HepG2 (cell line): Measurements from ENCODE around the gene MIA. TPM values are rescaled to one million over a fixed set of nuclear protein-coding genes. Genes with fewer than 3 reads are reported as not detected.
A peak's percentile ranks its signal among the peaks of the same experiment; 100 is the strongest.

Source experiments
- ATAC-seq: fragments of 200-7000 bp; cut with Tn5 transposase; 3 replicates; pipeline ENCODE4 v1.9.1; 2020; ENCODE audit warnings: mild to moderate bottlenecking, moderate library complexity
- BruUV-seq: library from RNA; stranded (reverse); fragments of 400-500 nt; replicated peaks from 2 replicates; lab custom pipeline; 2021; lab: Mats Ljungman, UMichigan
- CTCF ChIA-PET: fragments of 300-600 bp; formaldehyde crosslinking; extraction: SDS; loops from one replicate; lab custom pipeline; 2021; ENCODE audit warnings: low total read pairs, inconsistent platforms, low intra/inter-chr PET ratio; lab: Yijun Ruan, JAX
- POLR2A ChIA-PET: fragments of 350-600 bp; sonication (Branson Sonifier 250); formaldehyde crosslinking; loops from one replicate; lab custom pipeline; 2020; ENCODE audit warnings: antibody characterized with exemption, inconsistent platforms; lab: Yijun Ruan, JAX
- DNase-seq: peaks from one replicate; pipeline ENCODE4 v3.0.0-alpha.2; 2015; ENCODE audit warnings: low spot score
- FAIRE-seq: peaks from 3 replicates; lab custom pipeline; 2011; peaks lifted over from hg19 to GRCh38; lab: Jason Lieb, UNC
- H2AFZ ChIP-seq: one replicate; pipeline ENCODE4 v1.6.1; 2011; ENCODE audit warnings: low read length, inconsistent platforms
- H3K27ac ChIP-seq: fragments of 300-600 bp; 3 replicates; pipeline ENCODE4 v1.8.0; 2011; ENCODE audit warnings: mixed run types, mild to moderate bottlenecking, mixed read lengths, low read length, inconsistent platforms; ENCODE audit not compliant: insufficient read depth; ENCODE audit errors: extremely low read length
- H3K27me3 ChIP-seq, 2 experiments: fragments of 200-600 bp in 1 of 2; 2 replicates in 1 of 2; 3 replicates in 1 of 2; pipeline versions ENCODE4 v1.6.0 to v1.8.0; 2011; ENCODE audit warnings: low read length in 2 of 2, mild to moderate bottlenecking in 2 of 2, moderate library complexity in 2 of 2, inconsistent platforms in 1 of 2; ENCODE audit not compliant: insufficient read depth in 2 of 2, control insufficient read depth in 1 of 2
- H3K36me3 ChIP-seq, 2 experiments: fragments of 200-600 bp in 1 of 2; replicated peaks in 1 of 2; 2 replicates in 1 of 2; 3 replicates in 1 of 2; pipeline versions ENCODE4 v1.5.1 to v1.8.0; 2011; ENCODE audit warnings: low read length in 2 of 2, inconsistent platforms in 1 of 2; ENCODE audit not compliant: insufficient read depth in 2 of 2, control insufficient read depth in 1 of 2
- H3K4me1 ChIP-seq: 2 replicates; pipeline ENCODE4 v1.5.1; 2012; ENCODE audit warnings: low read length, inconsistent platforms; ENCODE audit not compliant: insufficient read depth
- H3K4me2 ChIP-seq: 2 replicates; pipeline ENCODE4 v1.6.0; 2011; ENCODE audit warnings: low read depth, low read length, inconsistent platforms
- H3K4me3 ChIP-seq, 3 experiments: fragments of 200-600 bp in 1 of 3; sonication (generic), shearing (Covaris generic) in 1 of 3; replicated peaks in 1 of 3; 2 replicates each; pipeline ENCODE4 v1.5.1; 2011 to 2016; ENCODE audit warnings: low read length in 3 of 3, inconsistent platforms in 2 of 3, low read depth in 2 of 3, mild to moderate bottlenecking in 2 of 3, control low read depth in 1 of 3, mixed read lengths in 1 of 3; ENCODE audit not compliant: insufficient read depth in 1 of 3
- H3K79me2 ChIP-seq: one replicate; pipeline ENCODE4 v1.6.1; 2011; ENCODE audit warnings: low read length, inconsistent platforms; ENCODE audit not compliant: insufficient read depth
- H3K9ac ChIP-seq: 2 replicates; pipeline ENCODE4 v1.6.0; 2011; ENCODE audit warnings: mild to moderate bottlenecking, low read depth, low read length, inconsistent platforms; ENCODE audit not compliant: insufficient read depth
- H3K9me3 ChIP-seq: 2 replicates; pipeline ENCODE4 v1.5.1; 2012; ENCODE audit warnings: mild to moderate bottlenecking, low read length
- H4K20me1 ChIP-seq: 2 replicates; pipeline ENCODE4 v1.6.0; 2011; ENCODE audit warnings: inconsistent platforms, mild to moderate bottlenecking, low read length, moderate library complexity; ENCODE audit not compliant: insufficient read depth
- ESRRA ChIP-seq: sonication (generic); formaldehyde crosslinking; IDR thresholded peaks from 2 replicates; pipeline ENCODE4 v1.5.1; 2020; ENCODE audit warnings: mild to moderate bottlenecking, low read depth, missing genetic modification reagents
- HNRNPLL ChIP-seq: fragments of 200-400 bp; formaldehyde crosslinking; IDR thresholded peaks from 2 replicates; pipeline ENCODE4 v1.6.1; 2017; ENCODE audit warnings: mild to moderate bottlenecking, low read depth, low read length; ENCODE audit not compliant: poor library complexity, severe bottlenecking
- KDM2A ChIP-seq: sonication (generic); formaldehyde crosslinking; IDR thresholded peaks from 2 replicates; pipeline ENCODE4 v1.4.0; 2020; ENCODE audit warnings: low read depth, missing genetic modification reagents, borderline replicate concordance
- PBX2 ChIP-seq: IDR thresholded peaks from 2 replicates; pipeline ENCODE4 v1.6.1; 2016; ENCODE audit warnings: control low read depth
- RBAK ChIP-seq: sonication (generic); formaldehyde crosslinking; IDR thresholded peaks from 2 replicates; pipeline ENCODE4 v1.5.1; 2020; ENCODE audit warnings: mild to moderate bottlenecking, missing genetic modification reagents
- SIN3A ChIP-seq: IDR thresholded peaks from 2 replicates; pipeline ENCODE4 v1.6.1; 2011; ENCODE audit warnings: low read depth, mild to moderate bottlenecking, control low read depth, low read length, borderline replicate concordance
- SIX4 ChIP-seq: sonication (generic); formaldehyde crosslinking; IDR thresholded peaks from 2 replicates; pipeline ENCODE4 v1.4.0; 2020; ENCODE audit warnings: missing genetic modification reagents
- USF2 ChIP-seq, 2 experiments: sonication (generic) in 1 of 2; formaldehyde crosslinking in 1 of 2; IDR thresholded peaks; 2 replicates each; pipeline versions ENCODE4 v1.5.1 to v1.6.1; 2011 to 2020; ENCODE audit warnings: borderline replicate concordance in 1 of 2, low read depth in 1 of 2, low read length in 1 of 2, mild to moderate bottlenecking in 1 of 2, missing genetic modification reagents in 1 of 2, moderate library complexity in 1 of 2
- ZFP90 ChIP-seq: sonication (generic); formaldehyde crosslinking; IDR thresholded peaks from 2 replicates; pipeline ENCODE4 v1.8.0; 2022; ENCODE audit warnings: missing genetic modification reagents, mild to moderate bottlenecking, inconsistent platforms, borderline replicate concordance
- ZMYM2 ChIP-seq: sonication (generic); formaldehyde crosslinking; IDR thresholded peaks from 2 replicates; pipeline ENCODE4 v1.8.0; 2022; ENCODE audit warnings: mild to moderate bottlenecking, missing genetic modification reagents
- ZNF207 ChIP-seq: fragments of 450-650 bp; IDR thresholded peaks from 2 replicates; pipeline ENCODE4 v1.6.1; 2016; ENCODE audit warnings: antibody characterized with exemption, borderline replicate concordance
- ZNF230 ChIP-seq: sonication (generic); formaldehyde crosslinking; IDR thresholded peaks from 2 replicates; pipeline ENCODE4 v1.4.0; 2020; ENCODE audit warnings: mild to moderate bottlenecking, missing genetic modification reagents
- ZNF276 ChIP-seq: sonication (generic); formaldehyde crosslinking; IDR thresholded peaks from 2 replicates; pipeline ENCODE4 v1.4.0; 2020; ENCODE audit warnings: mild to moderate bottlenecking, low read depth, missing genetic modification reagents
- WGBS: methylation state at CpG from one replicate; pipeline ENCODE4 v1.1.6; 2017; ENCODE audit warnings: low lambda C conversion rate; 5-methylcytosine and 5-hydroxymethylcytosine counted together
- in situ Hi-C: cut with HindIII; loops from 2 replicates; pipeline ENCODE4 v1.10.0; 2017; ENCODE audit warnings: low pct_unique_long_range_greater_than_20kb; ENCODE audit not compliant: extremely low pct_ligation_motif_present
- intact Hi-C: fragments of 100-400 bp; cut with micrococcal nuclease; formaldehyde crosslinking; loops from one replicate; pipeline ENCODE4 v1.10.0; 2022; ENCODE audit not compliant: unreplicated experiment
- polyA plus RNA-seq, 8 experiments: library from polyadenylated mRNA; depleted of rRNA in 3 of 8; stranded (reverse) in 7 of 8; unstranded in 1 of 8; fragments of >200 nt; fragmentation: Illumina TruSeq in 4 of 8; extraction: Trizol in 4 of 8; gene quantifications; 2 replicates each; pipeline versions ENCODE4 v1.2.1 to v1.2.3, GENCODE V29; 2011 to 2016; ENCODE audit warnings: low read depth in 4 of 8, missing spikeins in 1 of 8, mixed read lengths in 1 of 8; ENCODE audit not compliant: insufficient read depth in 1 of 8
- total RNA-seq, 5 experiments: library from RNA; depleted of rRNA; stranded (reverse); fragments of >200 nt; fragmentation: Illumina TruSeq; extraction: Trizol; gene quantifications; 2 replicates each; pipeline ENCODE4 v1.2.3, GENCODE V29; 2016; ENCODE audit warnings: low read depth in 1 of 5

Gene MIA
- total and polyA plus RNA-seq, 2 of the 13 experiments (the other 11 are each of a cell fraction or from before 2014, with no cell fraction given): 0.61 TPM; not detected in 1

- POLR2A ChIA-PET: interaction anchor here (0.9 to 3.1 kb wide), 7 partner anchors 8 to 236 kb away, joined by 3 to 21 read pairs (median 7); partner anchors contain the start of genes ACTMAP, EGLN2, RAB4B and SNRPA
- WGBS: 69% methylated on average over 26 of the region's 26 CpGs
- TF ChIP-seq RBAK: no peak
- TF ChIP-seq USF2 (IDR thresholded peaks at IDR 0.05; ENCODE audit: low read depth, low read length): no peak
- no peak for TF ChIP-seq USF2 (CRISPR knock-in tag; IDR thresholded peaks at IDR 0.05; ENCODE audit: borderline replicate concordance)
- no peak for TF ChIP-seq ESRRA (CRISPR knock-in tag)
- no peak for TF ChIP-seq SIX4
- TF ChIP-seq ZFP90: no peak
- peak; percentile 33; the same call in 1 of the 2 replicates for TF ChIP-seq SIN3A
- TF ChIP-seq PBX2 (CRISPR knock-in tag): 0 out of 2 replicates have a peak, but pooled peaks have one; percentile 48
- no peak for TF ChIP-seq ZMYM2 (CRISPR knock-in tag)
- no peak for TF ChIP-seq ZNF207
- TF ChIP-seq KDM2A (CRISPR knock-in tag): peak; percentile 61
- no peak for TF ChIP-seq ZNF276 (CRISPR knock-in tag)
- peak; percentile 28 for TF ChIP-seq HNRNPLL
- no peak for TF ChIP-seq ZNF230 (CRISPR knock-in tag)
Observed at GRCh38 chr19:40806423-40807146, 31.3 kb downstream of the MIA start.

More at GRCh38 chr19:40806423-40807146, 31.3 kb downstream of the MIA start:
- ATAC-seq: peak; percentile 81
- Histone ChIP-seq H3K4me3 (no peak overlapping the region), H3K36me3 (peaks cover 15 to 29% of the 10 kb centered on the region in 2 experiments; a peak in 4 of 5 replicates), H4K20me1 (peaks cover 11% of the 10 kb centered on the region; the same call in 1 of the 2 replicates), H2AFZ (no peak overlapping the region), H3K27ac (no peak overlapping the region), H3K27me3 (no peaks in the 10 kb centered on the region; a peak in 1 of 5 replicates), H3K9ac (no peak overlapping the region), H3K79me2 (peaks cover 15% of the 10 kb centered on the region), H3K9me3 (no peaks in the 10 kb centered on the region), H3K4me2 (no peak overlapping the region), H3K4me1 (peaks cover 35% of the 10 kb centered on the region)
- intact Hi-C loops: loop anchor here (2.0 to 5.0 kb wide), 3 partner anchors 62 to 144 kb away; partner anchors contain the start of genes COQ8B and ITPKC
- BruUV-seq: no TSS peak
- peak; percentile 66 for DNase-seq
- peak; percentile 23 for FAIRE-seq
- in situ Hi-C loops: loop anchor here (5.0 kb wide), 2 partner anchors 54 to 144 kb away; partner anchors contain the start of genes ACTMAP and SNRPA
- CTCF ChIA-PET: interaction anchor here (0.7 to 1.1 kb wide), 2 partner anchors 8 to 62 kb away, joined by 4 read pairs; partner anchors contain the start of gene EGLN2
